HepG2 (cell line): ENCODE data around the gene LIM2. TPM values are rescaled to one million over a fixed set of nuclear protein-coding genes. Genes with fewer than 3 reads are reported as not detected.

Experiments used
- ARID2 ChIP-seq: sonication (generic); formaldehyde crosslinking; IDR thresholded peaks from 2 replicates; pipeline ENCODE4 v1.8.1; 2022; ENCODE audit warnings: mild to moderate bottlenecking, missing genetic modification reagents, borderline replicate concordance
- ERF ChIP-seq: IDR thresholded peaks from 2 replicates; pipeline ENCODE4 v1.6.1; 2018; ENCODE audit warnings: missing biosample characterization, missing genetic modification reagents
- FOSL2 ChIP-seq: sonication (generic); formaldehyde crosslinking; IDR thresholded peaks from 2 replicates; pipeline ENCODE4 v1.4.0; 2020; ENCODE audit warnings: missing genetic modification reagents
- FOXA3 ChIP-seq: IDR thresholded peaks from 2 replicates; pipeline ENCODE4 v1.6.1; 2016; ENCODE audit warnings: missing genetic modification reagents, missing compliant biosample characterization
- GATA4 ChIP-seq: sonication (generic); IDR thresholded peaks from 2 replicates; pipeline ENCODE4 v1.6.1; 2016; ENCODE audit warnings: antibody characterized with exemption, low read depth, borderline replicate concordance
- GATAD2A ChIP-seq: IDR thresholded peaks from 2 replicates; pipeline ENCODE4 v1.6.1; 2016
- KLF6 ChIP-seq: IDR thresholded peaks from 2 replicates; pipeline ENCODE4 v1.8.0; 2016; ENCODE audit warnings: missing biosample characterization, missing genetic modification reagents
- MYC ChIP-seq: sonication (generic); formaldehyde crosslinking; IDR thresholded peaks from 2 replicates; pipeline ENCODE4 v1.9.0; 2021; ENCODE audit warnings: missing genetic modification reagents, borderline replicate concordance
- REL ChIP-seq: sonication (generic); formaldehyde crosslinking; conservative IDR thresholded peaks from 2 replicates; pipeline ENCODE4 v1.8.0; 2022; ENCODE audit warnings: mild to moderate bottlenecking, missing genetic modification reagents, moderate library complexity
- SALL1 ChIP-seq: sonication (generic); formaldehyde crosslinking; IDR thresholded peaks from 2 replicates; pipeline ENCODE4 v1.8.0; 2022; ENCODE audit warnings: mild to moderate bottlenecking, missing genetic modification reagents
- SIX1 ChIP-seq: sonication (generic); formaldehyde crosslinking; IDR thresholded peaks from 2 replicates; pipeline ENCODE4 v1.4.0; 2020; ENCODE audit warnings: missing genetic modification reagents, borderline replicate concordance
- SRSF1 ChIP-seq: fragments of 200-400 bp; formaldehyde crosslinking; optimal IDR thresholded peaks from 2 replicates; pipeline ENCODE3; 2017; ENCODE audit warnings: mild to moderate bottlenecking, low read depth, low read length, moderate library complexity
- ZNF331 ChIP-seq: sonication (generic); formaldehyde crosslinking; IDR thresholded peaks from 2 replicates; pipeline ENCODE4 v1.4.0; 2020; ENCODE audit warnings: missing genetic modification reagents
- ZNF788 ChIP-seq: sonication (generic); formaldehyde crosslinking; IDR thresholded peaks from 2 replicates; pipeline ENCODE4 v1.5.0; 2020; ENCODE audit warnings: mild to moderate bottlenecking, missing genetic modification reagents, borderline replicate concordance
- polyA plus RNA-seq, 8 experiments: library from polyadenylated mRNA; depleted of rRNA in 3 of 8; stranded (reverse) in 7 of 8; unstranded in 1 of 8; fragments of >200 nt; fragmentation: Illumina TruSeq in 4 of 8; extraction: Trizol in 4 of 8; gene quantifications; 2 replicates each; pipeline versions ENCODE4 v1.2.1 to v1.2.3, GENCODE V29; 2011 to 2016; ENCODE audit warnings: low read depth in 4 of 8, missing spikeins in 1 of 8, mixed read lengths in 1 of 8; ENCODE audit not compliant: insufficient read depth in 1 of 8
- total RNA-seq, 5 experiments: library from RNA; depleted of rRNA; stranded (reverse); fragments of >200 nt; fragmentation: Illumina TruSeq; extraction: Trizol; gene quantifications; 2 replicates each; pipeline ENCODE4 v1.2.3, GENCODE V29; 2016; ENCODE audit warnings: low read depth in 1 of 5
- TF ChIP-seq, protein P1 (sequence below): sonication (generic); formaldehyde crosslinking; IDR thresholded peaks from 2 replicates; pipeline ENCODE4 v1.4.0; 2020; ENCODE audit warnings: missing genetic modification reagents
- TF ChIP-seq, protein P2 (sequence below): IDR thresholded peaks from 2 replicates; pipeline ENCODE4 v1.6.1; 2016; ENCODE audit warnings: mild to moderate bottlenecking, missing biosample characterization, missing genetic modification reagents
- TF ChIP-seq, protein P3 (sequence below): sonication (generic); formaldehyde crosslinking; IDR thresholded peaks from 2 replicates; pipeline ENCODE4 v1.4.0; 2020; ENCODE audit warnings: missing genetic modification reagents
- TF ChIP-seq, protein P4 (sequence below): conservative IDR thresholded peaks from 2 replicates; pipeline ENCODE4 v1.6.1; 2018; ENCODE audit warnings: missing genetic modification reagents
- TF ChIP-seq, protein P5 (sequence below): sonication (generic); formaldehyde crosslinking; IDR thresholded peaks from 2 replicates; pipeline ENCODE4 v1.4.0; 2020; ENCODE audit warnings: missing genetic modification reagents

LIM2 gene
- total and polyA plus RNA-seq, 2 of the 13 experiments (the other 11 are each of a cell fraction or from before 2014, with no cell fraction given), result 1.3 TPM; not detected in 1

DNA sequence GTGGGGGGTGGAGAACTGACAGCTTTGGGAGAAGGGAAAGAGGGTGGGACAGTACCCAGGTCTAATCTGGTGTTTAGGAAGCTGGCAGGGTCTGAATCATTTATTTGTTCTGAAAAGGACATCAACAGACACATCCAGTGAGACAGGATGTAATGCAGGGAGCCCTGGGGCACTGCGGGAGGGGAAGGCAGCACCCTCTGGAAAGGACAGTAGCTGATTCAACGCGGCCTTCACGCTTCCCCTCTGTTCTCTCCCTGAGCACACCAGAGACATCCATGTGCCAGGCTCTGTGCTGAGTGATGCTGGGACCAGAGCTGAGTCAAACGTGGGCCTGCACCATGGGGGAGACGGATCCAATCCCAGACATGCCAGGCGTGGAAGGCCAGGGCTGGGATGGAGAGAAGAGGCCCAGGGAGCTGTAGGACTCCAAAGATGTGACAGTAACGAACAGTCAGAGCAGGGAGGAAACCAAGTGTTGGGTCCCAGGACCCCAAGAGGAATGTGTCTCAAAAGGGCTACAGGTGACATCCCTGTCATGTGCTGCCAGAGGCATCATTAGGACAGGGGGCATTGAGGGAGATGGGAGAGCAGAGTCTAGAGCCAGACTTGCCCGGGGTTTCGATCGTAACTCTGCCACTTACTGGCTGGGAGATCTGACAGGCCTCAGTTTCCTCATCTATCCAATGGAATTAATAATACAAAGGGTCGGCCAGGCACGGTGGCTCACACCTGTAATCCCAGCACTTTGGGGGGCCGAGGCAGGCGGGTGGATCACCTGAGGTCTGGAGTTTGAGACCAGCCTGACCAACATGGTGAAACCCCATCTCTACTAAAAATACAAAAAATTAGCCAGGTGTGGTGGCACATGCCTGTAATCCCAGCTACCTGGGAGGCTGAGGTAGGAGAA, 23.3 kb downstream of the LIM2 start (continued):
- TF ChIP-seq GATA4, result 0 out of 2 replicates have a peak, but pooled peaks have one; percentile 2
- TF ChIP-seq, protein P1, sequence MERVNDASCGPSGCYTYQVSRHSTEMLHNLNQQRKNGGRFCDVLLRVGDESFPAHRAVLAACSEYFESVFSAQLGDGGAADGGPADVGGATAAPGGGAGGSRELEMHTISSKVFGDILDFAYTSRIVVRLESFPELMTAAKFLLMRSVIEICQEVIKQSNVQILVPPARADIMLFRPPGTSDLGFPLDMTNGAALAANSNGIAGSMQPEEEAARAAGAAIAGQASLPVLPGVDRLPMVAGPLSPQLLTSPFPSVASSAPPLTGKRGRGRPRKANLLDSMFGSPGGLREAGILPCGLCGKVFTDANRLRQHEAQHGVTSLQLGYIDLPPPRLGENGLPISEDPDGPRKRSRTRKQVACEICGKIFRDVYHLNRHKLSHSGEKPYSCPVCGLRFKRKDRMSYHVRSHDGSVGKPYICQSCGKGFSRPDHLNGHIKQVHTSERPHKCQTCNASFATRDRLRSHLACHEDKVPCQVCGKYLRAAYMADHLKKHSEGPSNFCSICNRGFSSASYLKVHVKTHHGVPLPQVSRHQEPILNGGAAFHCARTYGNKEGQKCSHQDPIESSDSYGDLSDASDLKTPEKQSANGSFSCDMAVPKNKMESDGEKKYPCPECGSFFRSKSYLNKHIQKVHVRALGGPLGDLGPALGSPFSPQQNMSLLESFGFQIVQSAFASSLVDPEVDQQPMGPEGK (CRISPR knock-in tag), result peak; percentile 55; the same call in 1 of the 2 replicates
- TF ChIP-seq ERF (CRISPR knock-in tag), result peak; percentile 73
- TF ChIP-seq KLF6 (CRISPR knock-in tag), result no peak
- TF ChIP-seq FOXA3, result peak; percentile 51; the same call in 1 of the 2 replicates
- TF ChIP-seq SALL1 (CRISPR knock-in tag), result peak; percentile 47; the same call in 1 of the 2 replicates
- TF ChIP-seq, protein P2, sequence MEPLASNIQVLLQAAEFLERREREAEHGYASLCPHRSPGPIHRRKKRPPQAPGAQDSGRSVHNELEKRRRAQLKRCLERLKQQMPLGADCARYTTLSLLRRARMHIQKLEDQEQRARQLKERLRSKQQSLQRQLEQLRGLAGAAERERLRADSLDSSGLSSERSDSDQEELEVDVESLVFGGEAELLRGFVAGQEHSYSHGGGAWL (CRISPR knock-in tag), result peak; percentile 16; the same call in 1 of the 2 replicates
- TF ChIP-seq SIX1 (CRISPR knock-in tag), result no peak
- TF ChIP-seq MYC, result peak; percentile 23; the same call in 1 of the 2 replicates
- TF ChIP-seq, protein P3, sequence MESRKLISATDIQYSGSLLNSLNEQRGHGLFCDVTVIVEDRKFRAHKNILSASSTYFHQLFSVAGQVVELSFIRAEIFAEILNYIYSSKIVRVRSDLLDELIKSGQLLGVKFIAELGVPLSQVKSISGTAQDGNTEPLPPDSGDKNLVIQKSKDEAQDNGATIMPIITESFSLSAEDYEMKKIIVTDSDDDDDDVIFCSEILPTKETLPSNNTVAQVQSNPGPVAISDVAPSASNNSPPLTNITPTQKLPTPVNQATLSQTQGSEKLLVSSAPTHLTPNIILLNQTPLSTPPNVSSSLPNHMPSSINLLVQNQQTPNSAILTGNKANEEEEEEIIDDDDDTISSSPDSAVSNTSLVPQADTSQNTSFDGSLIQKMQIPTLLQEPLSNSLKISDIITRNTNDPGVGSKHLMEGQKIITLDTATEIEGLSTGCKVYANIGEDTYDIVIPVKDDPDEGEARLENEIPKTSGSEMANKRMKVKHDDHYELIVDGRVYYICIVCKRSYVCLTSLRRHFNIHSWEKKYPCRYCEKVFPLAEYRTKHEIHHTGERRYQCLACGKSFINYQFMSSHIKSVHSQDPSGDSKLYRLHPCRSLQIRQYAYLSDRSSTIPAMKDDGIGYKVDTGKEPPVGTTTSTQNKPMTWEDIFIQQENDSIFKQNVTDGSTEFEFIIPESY (CRISPR knock-in tag), result peak; percentile 22; the same call in 1 of the 2 replicates
- TF ChIP-seq, protein P4, sequence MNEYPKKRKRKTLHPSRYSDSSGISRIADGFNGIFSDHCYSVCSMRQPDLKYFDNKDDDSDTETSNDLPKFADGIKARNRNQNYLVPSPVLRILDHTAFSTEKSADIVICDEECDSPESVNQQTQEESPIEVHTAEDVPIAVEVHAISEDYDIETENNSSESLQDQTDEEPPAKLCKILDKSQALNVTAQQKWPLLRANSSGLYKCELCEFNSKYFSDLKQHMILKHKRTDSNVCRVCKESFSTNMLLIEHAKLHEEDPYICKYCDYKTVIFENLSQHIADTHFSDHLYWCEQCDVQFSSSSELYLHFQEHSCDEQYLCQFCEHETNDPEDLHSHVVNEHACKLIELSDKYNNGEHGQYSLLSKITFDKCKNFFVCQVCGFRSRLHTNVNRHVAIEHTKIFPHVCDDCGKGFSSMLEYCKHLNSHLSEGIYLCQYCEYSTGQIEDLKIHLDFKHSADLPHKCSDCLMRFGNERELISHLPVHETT, result peak; percentile 54; the same call in 1 of the 2 replicates
- peak; percentile 54; the same call in 1 of the 2 replicates for TF ChIP-seq GATAD2A
- TF ChIP-seq ZNF788 (CRISPR knock-in tag), result 0 out of 2 replicates have a peak, but pooled peaks have one; percentile 23
- TF ChIP-seq FOSL2 (CRISPR knock-in tag), result peak; percentile 76
- TF ChIP-seq ZNF331 (CRISPR knock-in tag), result peak; percentile 25; the same call in 1 of the 2 replicates
- TF ChIP-seq, protein P5, sequence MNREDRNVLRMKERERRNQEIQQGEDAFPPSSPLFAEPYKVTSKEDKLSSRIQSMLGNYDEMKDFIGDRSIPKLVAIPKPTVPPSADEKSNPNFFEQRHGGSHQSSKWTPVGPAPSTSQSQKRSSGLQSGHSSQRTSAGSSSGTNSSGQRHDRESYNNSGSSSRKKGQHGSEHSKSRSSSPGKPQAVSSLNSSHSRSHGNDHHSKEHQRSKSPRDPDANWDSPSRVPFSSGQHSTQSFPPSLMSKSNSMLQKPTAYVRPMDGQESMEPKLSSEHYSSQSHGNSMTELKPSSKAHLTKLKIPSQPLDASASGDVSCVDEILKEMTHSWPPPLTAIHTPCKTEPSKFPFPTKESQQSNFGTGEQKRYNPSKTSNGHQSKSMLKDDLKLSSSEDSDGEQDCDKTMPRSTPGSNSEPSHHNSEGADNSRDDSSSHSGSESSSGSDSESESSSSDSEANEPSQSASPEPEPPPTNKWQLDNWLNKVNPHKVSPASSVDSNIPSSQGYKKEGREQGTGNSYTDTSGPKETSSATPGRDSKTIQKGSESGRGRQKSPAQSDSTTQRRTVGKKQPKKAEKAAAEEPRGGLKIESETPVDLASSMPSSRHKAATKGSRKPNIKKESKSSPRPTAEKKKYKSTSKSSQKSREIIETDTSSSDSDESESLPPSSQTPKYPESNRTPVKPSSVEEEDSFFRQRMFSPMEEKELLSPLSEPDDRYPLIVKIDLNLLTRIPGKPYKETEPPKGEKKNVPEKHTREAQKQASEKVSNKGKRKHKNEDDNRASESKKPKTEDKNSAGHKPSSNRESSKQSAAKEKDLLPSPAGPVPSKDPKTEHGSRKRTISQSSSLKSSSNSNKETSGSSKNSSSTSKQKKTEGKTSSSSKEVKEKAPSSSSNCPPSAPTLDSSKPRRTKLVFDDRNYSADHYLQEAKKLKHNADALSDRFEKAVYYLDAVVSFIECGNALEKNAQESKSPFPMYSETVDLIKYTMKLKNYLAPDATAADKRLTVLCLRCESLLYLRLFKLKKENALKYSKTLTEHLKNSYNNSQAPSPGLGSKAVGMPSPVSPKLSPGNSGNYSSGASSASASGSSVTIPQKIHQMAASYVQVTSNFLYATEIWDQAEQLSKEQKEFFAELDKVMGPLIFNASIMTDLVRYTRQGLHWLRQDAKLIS (CRISPR knock-in tag), result peak; percentile 60; the same call in 1 of the 2 replicates
- peak; percentile 1 for TF ChIP-seq SRSF1
- TF ChIP-seq ARID2 (CRISPR knock-in tag), result 0 out of 2 replicates have a peak, but pooled peaks have one; percentile 10
- TF ChIP-seq REL (CRISPR knock-in tag), result 0 out of 2 replicates have a peak, but pooled peaks have one; percentile 13
